ENCODE data around the gene ADAM10. TPM values are rescaled to one million over a fixed set of nuclear protein-coding genes. Genes with fewer than 3 reads are reported as not detected.
A peak's percentile ranks its signal among the peaks of the same experiment; 100 is the strongest.

Gene ADAM10
- total and polyA plus RNA-seq, 2 of the 4 experiments (the other 2 are of a cell fraction): 110 to 185 TPM

DNA sequence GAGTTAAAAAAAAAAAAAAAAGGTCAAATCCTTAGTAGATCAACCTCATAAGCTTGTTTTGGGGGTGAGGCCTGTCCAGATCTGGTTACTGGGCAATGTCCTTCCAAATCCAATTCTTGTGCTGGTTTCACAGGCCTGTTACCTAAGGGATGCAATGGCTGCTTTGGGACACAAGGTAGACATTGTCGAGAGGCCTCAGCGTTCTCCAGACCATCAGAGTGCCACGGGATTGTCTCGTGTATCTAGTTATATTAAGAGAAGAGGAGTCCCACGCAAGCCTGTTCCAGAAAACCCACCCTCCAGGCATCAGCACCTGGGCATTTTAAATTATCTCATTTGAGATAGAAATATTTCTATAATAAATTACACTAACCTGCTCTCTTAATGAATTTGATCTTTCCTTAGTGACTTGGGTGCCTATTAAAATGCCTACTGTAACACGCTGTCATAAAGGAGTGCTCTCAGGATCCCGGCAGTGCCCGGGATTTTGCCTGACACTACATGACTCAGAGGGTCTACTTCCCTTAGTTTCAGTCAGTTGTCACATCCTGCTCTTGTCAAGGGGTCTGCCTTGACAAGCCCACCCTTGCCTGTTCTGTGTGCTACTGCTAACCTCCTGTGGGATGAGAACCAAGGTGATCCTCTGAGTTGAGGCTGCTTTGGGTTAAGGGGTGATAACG, 201.7 kb downstream of the ADAM10 start:
- peak overlapping the region; percentile 65 for H3K14ac ChIP-seq (replicated peaks; ENCODE audit: low read depth, low read length)
- ChIA-PET POLR2A (ENCODE audit: unreplicated experiment) (interaction anchor here (0.5 kb wide), 1 partner anchor 313 kb away, joined by 6 read pairs; no protein-coding TSS in a partner anchor), CTCF (interaction anchor here (1.0 kb wide), 1 partner anchor 320 kb away, joined by 3 read pairs; no protein-coding TSS in a partner anchor)
- H3K4me1 ChIP-seq (ENCODE audit: control insufficient read depth, insufficient read depth, low read length): peaks cover 42% of the 10 kb centered on the region
- peak overlapping the region; percentile 50 for H2BK20ac ChIP-seq (ENCODE audit: low read depth, low read length)
- H3K9me1 ChIP-seq (ENCODE audit: insufficient read depth, low read length): peaks cover 33% of the 10 kb centered on the region
- no peaks in the 10 kb centered on the region for H3K36me3 ChIP-seq (ENCODE audit: control insufficient read depth, insufficient read depth, low read length)
- peak overlapping the region; percentile 93 for H2BK120ac ChIP-seq (ENCODE audit: low read depth, low read length)
- intact Hi-C loops (cut with micrococcal nuclease): loop anchor here (5.0 kb wide), 1 partner anchor 75 kb away; no protein-coding TSS in a partner anchor
- H3K23ac ChIP-seq (ENCODE audit: low read depth, low read length): peak overlapping the region; percentile 67
- no peaks in the 10 kb centered on the region for H3K27me3 ChIP-seq (ENCODE audit: control insufficient read depth, insufficient read depth, low read length)
- no TSS peak for BruUV-seq (replicated peaks)
- no peak overlapping the region for H3K9ac ChIP-seq (ENCODE audit: low read depth, low read length)
- no peaks in the 10 kb centered on the region for H3K9me3 ChIP-seq (ENCODE audit: control insufficient read depth, insufficient read depth, low read length)
- H2BK5ac ChIP-seq (ENCODE audit: low read depth, low read length, poor library complexity, severe bottlenecking): peak overlapping the region; percentile 37
- H3K4me3 ChIP-seq (ENCODE audit: insufficient read depth, low read depth, low read length): no peak overlapping the region
- DNase-seq (no peak), ATAC-seq (ENCODE audit: low read depth) (no peak)
- TF ChIP-seq RCOR1 (IDR thresholded peaks at IDR 0.05; ENCODE audit: insufficient replicate concordance, low read length) (no peak), SMC3 (IDR thresholded peaks at IDR 0.05; ENCODE audit: low read depth, low read length) (no peak), CEBPB (IDR thresholded peaks at IDR 0.05; ENCODE audit: low read depth, low read length) (no peak), NFE2L2 (IDR thresholded peaks at IDR 0.05; ENCODE audit: low read depth, low read length) (no peak), CHD1 (IDR thresholded peaks at IDR 0.05; ENCODE audit: low read depth, low read length) (no peak), POLR2A (IDR thresholded peaks at IDR 0.05; ENCODE audit: low read depth, low read length) (no peak)
- H3K79me1 ChIP-seq (ENCODE audit: low read depth in 1 of 2, low read length in 2 of 2): no peaks in the 10 kb centered on the region
- peak overlapping the region; percentile 84 for H3K18ac ChIP-seq (ENCODE audit: low read depth, low read length)
- 96% methylated on average over 3 of the region's 9 CpGs; no CpG with 5 or more reads in 1 of the 2 experiments for WGBS, 2 experiments (ENCODE audit: extremely low coverage in 2 of 2, insufficient read length in 1 of 2)
- dilution Hi-C loops (cut with HindIII; ENCODE audit: low sequenced_read_pairs, unreplicated experiment): no loop called here
- H2AK9ac ChIP-seq (replicated peaks; ENCODE audit: low read depth, low read length, poor library complexity): no peak overlapping the region
- H4K5ac ChIP-seq (ENCODE audit: low read depth, low read length): peak overlapping the region; percentile 24
- no peak overlapping the region for H3K56ac ChIP-seq (ENCODE audit: extremely low read depth, insufficient read depth, low read length)
- peak overlapping the region; percentile 67; the same call in 2 of the 3 replicates for H2BK15ac ChIP-seq (ENCODE audit: low read depth, low read length)
- peak overlapping the region; percentile 93 for H2AK5ac ChIP-seq (ENCODE audit: low read depth, low read length)
- H4K91ac ChIP-seq (ENCODE audit: insufficient read depth, low read depth, low read length): peak overlapping the region; percentile 91
- H3K27ac ChIP-seq (ENCODE audit: insufficient read depth, low read length): peak overlapping the region; percentile 62
- peak overlapping the region; percentile 1 to 60; a peak in 2 of 4 replicates for H4K8ac ChIP-seq (ENCODE audit: low read depth in 2 of 2, low read length in 2 of 2)
- H2AFZ ChIP-seq (replicated peaks; ENCODE audit: low read length, poor library complexity): peak overlapping the region; percentile 47
- in situ Hi-C loops (cut with MboI; ENCODE audit: low sequenced_read_pairs): no loop called here
- no peaks in the 10 kb centered on the region for H4K20me1 ChIP-seq (ENCODE audit: insufficient read depth, low read length)
- no peak overlapping the region for H3K4me2 ChIP-seq (ENCODE audit: low read depth, low read length)
- H3K4ac ChIP-seq (ENCODE audit: low read depth, low read length): peak overlapping the region; percentile 96
